AG09319 (cell line): ENCODE results near the gene PLS3.
"Not testable (repeated sequence)": the region's sequence is repeated elsewhere in the genome, so short reads cannot be mapped to it uniquely, and the experiment has no call there.

Experiments used
- DNase-seq: peaks from one replicate; pipeline ENCODE4 v3.0.0-alpha.2; 2010; ENCODE audit warnings: low read depth; ENCODE audit errors: extremely low read depth
- CTCF ChIP-seq: IDR thresholded peaks from 2 replicates; pipeline ENCODE4 v1.5.1; 2011; ENCODE audit warnings: low read depth, mild to moderate bottlenecking, inconsistent platforms, low read length, moderate library complexity

The PLS3 gene

GRCh38 chrX:115534383-115534782 lies 26.6 kb upstream of the PLS3 start:
- DNase-seq: no peak
- TF ChIP-seq CTCF: no peak

GRCh38 chrX:115535421-115535820 lies 25.6 kb upstream of the PLS3 start:
- TF ChIP-seq CTCF: no peak
- DNase-seq: no peak

GRCh38 chrX:115535844-115536243 lies 25.1 kb upstream of the PLS3 start:
- no peak for TF ChIP-seq CTCF
- DNase-seq: no peak

GRCh38 chrX:115539841-115540240 lies 21.1 kb upstream of the PLS3 start:
- DNase-seq: no peak
- TF ChIP-seq CTCF: no peak

- not testable (repeated sequence) for DNase-seq
These were observed 19.9 kb upstream of the PLS3 start for GRCh38 chrX:115541045-115541444.

- no peak for DNase-seq
- no peak for TF ChIP-seq CTCF
These were observed 13.5 kb upstream of the PLS3 start for GRCh38 chrX:115547448-115547847.

GRCh38 chrX:115549008-115549407 lies 12.0 kb upstream of the PLS3 start:
- no peak for TF ChIP-seq CTCF
- DNase-seq: no peak

- DNase-seq: no peak
- no peak for TF ChIP-seq CTCF
These were observed 7.8 kb upstream of the PLS3 start for GRCh38 chrX:115553171-115553570.
